Right renal pelvis (tissue), 4 donors: ENCODE results near the gene DLX2. TPM values are rescaled to one million over a fixed set of nuclear protein-coding genes. Genes with fewer than 3 reads are reported as not detected.
"Not testable (repeated sequence)": the region's sequence is repeated elsewhere in the genome, so short reads cannot be mapped to it uniquely, and the experiment has no call there.

Experiments
- DNase-seq, 4 donors: peaks; one replicate each; pipeline ENCODE4 v3.0.0-alpha.2; 2013; ENCODE audit warnings: low read depth in 4 of 4, low spot score in 3 of 4, missing footprints in 1 of 4
- polyA plus RNA-seq, 4 donors: library from polyadenylated mRNA; unstranded; fragments of 120-200 nt; gene quantifications; one replicate each; pipeline ENCODE4 v1.2.1, GENCODE V29; 2013; ENCODE audit not compliant: insufficient read length in 4 of 4

DLX2 gene
- polyA plus RNA-seq, 4 donors: 0.08 to 0.25 (median 0.11) TPM

- no peak for DNase-seq
These were observed 40.2 kb downstream of the DLX2 start for GRCh38 chr2:172062402-172063004.

GRCh38 chr2:172060118-172060517 is 42.6 kb downstream of the DLX2 start:
- DNase-seq: not testable (repeated sequence)

- no peak for DNase-seq
These were observed 44.0 kb downstream of the DLX2 start for GRCh38 chr2:172058660-172059059.

- no peak for DNase-seq
These were observed 46.4 kb downstream of the DLX2 start for GRCh38 chr2:172056293-172056692.

GRCh38 chr2:172053486-172053885 is 49.2 kb downstream of the DLX2 start:
- DNase-seq: no peak

- no peak for DNase-seq
These were observed 50.4 kb downstream of the DLX2 start for GRCh38 chr2:172052000-172052983.

- DNase-seq: no peak
These were observed 52.1 kb downstream of the DLX2 start for GRCh38 chr2:172050479-172051125.

- DNase-seq: no peak
These were observed 53.1 kb downstream of the DLX2 start for GRCh38 chr2:172049567-172050120.

Other genes with a start within 250 kb of the DLX2 start
- gene SLC25A12, start 208.7 kb downstream of the DLX2 start, polyA plus RNA-seq: 10 to 100 TPM; 24.5 to 28.2 (median 26.6) TPM
- 10 to 100 TPM; 62.7 to 75.4 (median 75.2) TPM for gene HAT1, start 180.4 kb downstream of the DLX2 start, polyA plus RNA-seq
- 10 to 100 TPM; 10.6 to 15.8 (median 13.2) TPM for gene METAP1D, start 102.9 kb downstream of the DLX2 start, polyA plus RNA-seq
- gene DLX1, start 17.4 kb downstream of the DLX2 start, polyA plus RNA-seq: under 1 TPM; 0.16 to 0.61 (median 0.17) TPM